Cardiac ventricle fibroblast (primary cell): ENCODE data around the gene MACO1. TPM values are rescaled to one million over a fixed set of nuclear protein-coding genes. Genes with fewer than 3 reads are reported as not detected.

Source experiments
- total RNA-seq: library from RNA; depleted of rRNA; stranded (reverse); fragments of >200 nt; gene quantifications from 2 replicates; pipeline ENCODE4 v1.2.3, GENCODE V29; 2015

The MACO1 gene
- 13.4 and 15.5 TPM in 2 replicates for total RNA-seq

GRCh38 chr1:25430073-25430966 lies at the start of gene MACO1:
Gene MACO1 (plus strand): TSS chr1:25430897. CDS start chr1:25431099, 202 bp downstream.

GRCh38 chr1:25420715-25421114 lies 10.0 kb upstream of the MACO1 start, which contains the start of gene RHCE:
Gene RHCE (minus strand): TSS chr1:25420825. CDS start chr1:25420786, 39 bp downstream.

GRCh38 chr1:25543425-25544242 lies 112.9 kb downstream of the MACO1 start, which contains the start of gene LDLRAP1:
Gene LDLRAP1 (plus strand): TSS chr1:25543606. CDS start chr1:25543699, 93 bp downstream.

Other genes starting within 250 kb of the MACO1 start
- 39.9 and 53.0 TPM in 2 replicates for gene SYF2, start 198.4 kb upstream of the MACO1 start, total RNA-seq
- 52.0 and 53.4 TPM in 2 replicates for gene RSRP1, start 183.4 kb upstream of the MACO1 start, total RNA-seq
- not detected in 2 replicates for gene RHD, start 158.4 kb upstream of the MACO1 start, total RNA-seq
- 85.7 and 108 TPM in 2 replicates for gene TMEM50A, start 92.6 kb upstream of the MACO1 start, total RNA-seq
- 0.25 and 1.1 TPM in 2 replicates for gene RHCE, start 10.1 kb upstream of the MACO1 start, total RNA-seq
- 12.2 TPM in 2 replicates for gene LDLRAP1, start 112.7 kb downstream of the MACO1 start, total RNA-seq
- 25.3 and 26.1 TPM in 2 replicates for gene MAN1C1, start 185.9 kb downstream of the MACO1 start, total RNA-seq